Left renal pelvis (tissue), 4 donors: Measurements from ENCODE around the gene OLFML3. TPM values are rescaled to one million over a fixed set of nuclear protein-coding genes. Genes with fewer than 3 reads are reported as not detected.

Source experiments
- DNase-seq, 4 donors: peaks; one replicate each; pipeline ENCODE4 v3.0.0-alpha.2; 2013; ENCODE audit warnings: low read depth in 4 of 4, low spot score in 3 of 4
- polyA plus RNA-seq, 4 donors: library from polyadenylated mRNA; unstranded; fragments of 120-200 nt; gene quantifications; one replicate each; pipeline ENCODE4 v1.2.1, GENCODE V29; 2013; ENCODE audit not compliant: insufficient read length in 4 of 4

Gene OLFML3, protein sequence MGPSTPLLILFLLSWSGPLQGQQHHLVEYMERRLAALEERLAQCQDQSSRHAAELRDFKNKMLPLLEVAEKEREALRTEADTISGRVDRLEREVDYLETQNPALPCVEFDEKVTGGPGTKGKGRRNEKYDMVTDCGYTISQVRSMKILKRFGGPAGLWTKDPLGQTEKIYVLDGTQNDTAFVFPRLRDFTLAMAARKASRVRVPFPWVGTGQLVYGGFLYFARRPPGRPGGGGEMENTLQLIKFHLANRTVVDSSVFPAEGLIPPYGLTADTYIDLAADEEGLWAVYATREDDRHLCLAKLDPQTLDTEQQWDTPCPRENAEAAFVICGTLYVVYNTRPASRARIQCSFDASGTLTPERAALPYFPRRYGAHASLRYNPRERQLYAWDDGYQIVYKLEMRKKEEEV
- 100 to 1,000 TPM; 121 to 453 (median 169) TPM for polyA plus RNA-seq

DNA sequence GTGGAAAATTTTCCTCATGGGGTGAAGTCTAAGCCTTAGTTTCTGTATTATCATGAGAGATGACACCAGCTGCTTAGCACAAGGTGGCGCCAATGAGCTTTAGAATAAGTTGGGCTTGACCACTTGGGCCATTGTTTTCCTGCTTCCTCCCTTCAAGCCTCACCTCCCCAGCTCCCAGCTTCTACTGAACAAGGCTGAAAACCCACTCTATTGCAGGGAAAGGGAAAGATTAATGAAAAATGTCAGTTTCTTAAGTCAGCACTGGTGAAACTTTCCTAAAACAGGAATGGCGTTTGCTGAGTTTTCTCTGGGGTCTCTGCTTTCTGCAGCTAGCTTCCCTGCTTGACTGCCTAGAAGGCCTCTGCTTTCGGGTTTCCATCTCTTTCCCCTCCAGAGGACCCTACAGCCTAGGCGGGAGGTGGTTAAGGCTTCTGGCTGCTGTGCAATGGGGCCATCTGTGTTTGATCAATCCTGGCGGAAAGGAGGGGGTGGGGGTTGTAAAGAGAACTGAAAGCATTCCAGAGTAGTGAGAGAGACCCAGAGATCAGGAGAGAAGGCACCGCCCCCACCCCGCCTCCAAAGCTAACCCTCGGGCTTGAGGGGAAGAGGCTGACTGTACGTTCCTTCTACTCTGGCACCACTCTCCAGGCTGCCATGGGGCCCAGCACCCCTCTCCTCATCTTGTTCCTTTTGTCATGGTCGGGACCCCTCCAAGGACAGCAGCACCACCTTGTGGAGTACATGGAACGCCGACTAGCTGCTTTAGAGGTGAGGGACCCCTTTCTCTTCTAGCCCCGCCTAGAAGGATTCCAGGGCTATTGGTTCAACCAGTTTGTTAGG, at the start of gene OLFML3:
OLFML3 (plus strand) TSS at position 612 of the 840 bp plus-strand sequence; CDS start at position 655, 43 bp downstream.
- DNase-seq: peak; percentile 84 to 90 (median 88)

DNA sequence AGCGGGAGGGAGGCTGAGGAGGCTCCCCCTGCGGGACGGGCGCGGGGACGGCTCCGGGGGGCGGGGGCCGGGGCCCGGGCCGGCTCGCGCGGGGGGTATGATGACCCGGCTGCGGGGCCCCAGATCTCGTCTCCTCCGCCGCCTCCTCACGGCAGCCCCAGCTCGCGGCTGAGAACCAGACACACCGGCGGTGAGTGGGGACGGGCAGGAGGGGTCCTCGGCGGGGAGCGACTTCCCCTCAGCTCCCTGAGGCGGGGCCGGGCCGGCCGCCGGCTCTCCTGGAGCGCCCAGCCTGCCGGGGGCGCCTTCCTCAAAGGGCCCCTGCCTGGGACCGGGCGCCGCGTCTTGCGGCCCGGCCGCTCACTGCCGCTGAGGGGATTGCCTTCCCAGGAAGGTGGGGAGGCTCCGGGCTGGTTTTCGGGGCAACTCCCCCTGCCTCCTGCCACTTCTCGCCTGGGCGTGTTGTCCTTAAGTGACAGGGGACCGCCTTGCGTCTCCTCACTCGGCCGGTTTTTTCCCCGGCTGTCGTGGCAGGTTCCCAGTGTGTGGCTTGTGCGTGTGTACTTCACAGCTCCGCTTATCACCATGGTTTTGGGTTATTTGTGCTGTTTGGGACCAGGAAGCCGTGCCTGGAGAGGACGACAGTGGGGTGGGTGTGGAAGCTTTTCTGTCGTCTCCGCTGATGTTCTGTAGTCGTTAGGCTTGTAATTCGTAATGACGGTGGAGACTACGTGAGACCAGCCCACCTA, 49.4 kb upstream of the OLFML3 start:
- DNase-seq: no peak

DNA sequence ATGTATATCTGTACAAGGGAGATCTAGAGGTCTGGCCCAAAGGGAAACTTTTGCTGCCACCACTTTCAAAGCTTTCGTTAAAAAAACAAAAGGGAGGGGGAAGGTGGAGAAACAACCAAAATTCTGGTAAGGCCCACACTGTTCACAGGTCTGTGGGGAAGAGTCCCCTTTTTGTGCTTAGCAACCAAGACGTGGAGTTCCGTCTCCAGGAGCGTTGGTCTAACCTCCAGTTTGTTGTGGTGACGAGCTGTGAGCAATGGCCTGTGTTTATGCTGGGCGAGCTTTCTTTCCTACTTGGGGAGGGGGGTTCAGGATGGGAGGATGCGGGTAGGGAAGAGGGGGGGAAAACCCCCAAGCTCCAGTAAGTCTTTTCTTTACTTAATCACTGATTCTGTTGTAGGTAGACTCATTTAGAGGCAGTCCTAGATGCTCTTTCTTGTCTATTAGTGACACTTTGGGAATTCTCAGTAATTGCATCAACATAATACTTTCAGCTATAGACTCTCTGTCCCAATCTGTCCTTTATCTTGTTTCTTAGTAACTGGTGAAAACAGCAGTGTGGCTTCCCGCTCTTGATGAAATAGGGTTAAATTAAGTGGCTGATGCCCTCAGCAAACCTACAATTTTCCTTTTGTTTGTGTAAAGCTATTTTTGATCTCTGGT, 48.6 kb upstream of the OLFML3 start:
- DNase-seq: peak in 1 of 4 donors; percentile 54

DNA sequence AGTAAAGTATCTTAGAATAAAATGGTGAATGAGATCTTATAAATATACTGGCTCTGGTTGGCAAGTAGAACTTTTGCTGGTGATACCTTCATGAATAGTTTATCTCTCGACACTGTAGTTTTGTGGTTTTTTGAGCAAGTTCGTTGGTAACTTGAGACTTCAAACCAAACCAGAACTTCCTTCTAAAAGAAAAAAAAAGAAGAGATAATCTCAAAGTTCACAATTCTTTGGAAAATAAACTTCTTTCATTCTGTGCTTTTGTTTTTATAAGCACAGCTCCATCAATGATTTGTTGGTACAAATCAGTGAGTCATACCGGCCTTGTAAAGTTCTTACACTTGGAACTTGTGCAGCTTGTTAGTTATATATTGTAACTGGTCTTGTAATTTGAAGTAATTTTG, 47.8 kb upstream of the OLFML3 start:
- DNase-seq: no peak

DNA sequence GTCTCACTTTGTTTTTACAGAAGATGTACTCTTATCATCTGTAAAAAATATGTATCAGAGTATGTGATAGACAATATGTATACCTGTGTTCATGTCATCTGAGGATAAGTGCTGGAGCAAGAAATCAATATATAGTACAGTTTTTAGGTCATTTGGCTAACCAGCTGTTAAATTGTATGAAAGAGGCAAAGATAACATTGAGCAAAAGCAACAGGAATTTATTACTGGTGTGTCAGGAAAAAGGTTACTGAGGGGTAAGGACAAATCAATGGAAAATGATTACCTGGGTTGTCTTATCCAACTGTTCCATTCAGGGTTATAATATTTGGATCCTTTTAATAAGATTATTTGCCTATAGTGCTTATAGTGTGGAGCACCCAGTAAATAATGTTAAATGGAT, 45.3 kb upstream of the OLFML3 start:
- DNase-seq: no peak

DNA sequence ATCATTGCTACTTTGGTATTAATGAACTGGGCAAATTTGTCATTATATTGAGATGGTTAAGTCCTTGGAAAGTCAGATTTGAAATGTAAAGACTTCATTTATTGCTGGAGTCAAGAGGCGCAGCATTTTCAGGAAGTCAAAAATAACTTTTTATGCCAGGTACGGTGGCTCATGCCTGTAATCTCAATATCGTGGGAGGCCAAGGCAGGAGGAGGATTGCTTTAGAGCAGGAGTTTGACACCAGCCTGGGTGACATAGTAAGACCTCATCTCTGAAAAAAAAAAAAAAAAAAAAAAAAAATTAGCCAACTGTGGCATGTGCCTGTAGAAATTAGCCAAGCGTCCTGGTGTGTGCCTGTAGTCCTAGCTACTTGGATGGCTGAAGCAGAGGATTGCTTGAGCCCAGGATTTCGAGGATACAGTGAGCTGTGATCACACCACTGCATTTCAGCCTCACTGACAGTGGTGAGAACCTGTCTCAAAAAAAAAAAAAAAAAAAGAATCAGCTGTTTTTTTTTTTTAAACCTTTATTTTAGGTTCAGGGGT, 44.7 kb upstream of the OLFML3 start:
- DNase-seq: no peak

DNA sequence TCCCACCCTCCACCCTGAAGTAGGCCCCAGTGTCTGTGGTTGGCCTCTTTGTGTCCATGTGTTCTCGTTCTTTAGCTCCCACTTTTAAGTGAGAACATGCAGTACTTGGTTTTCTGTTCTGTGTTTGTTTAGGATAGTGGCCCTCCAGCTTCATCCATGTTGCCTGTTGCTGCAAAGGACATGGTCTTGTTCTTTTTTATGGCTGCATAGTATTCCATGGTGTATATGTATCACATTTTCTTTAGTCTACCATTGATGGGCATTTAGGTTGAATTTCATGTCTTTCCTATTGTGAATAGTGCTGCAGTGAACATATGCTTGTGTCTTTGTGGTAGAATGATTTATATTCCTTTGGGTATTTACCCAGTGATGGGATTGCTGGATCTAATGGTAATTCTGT, 44.1 kb upstream of the OLFML3 start:
- DNase-seq: no peak

DNA sequence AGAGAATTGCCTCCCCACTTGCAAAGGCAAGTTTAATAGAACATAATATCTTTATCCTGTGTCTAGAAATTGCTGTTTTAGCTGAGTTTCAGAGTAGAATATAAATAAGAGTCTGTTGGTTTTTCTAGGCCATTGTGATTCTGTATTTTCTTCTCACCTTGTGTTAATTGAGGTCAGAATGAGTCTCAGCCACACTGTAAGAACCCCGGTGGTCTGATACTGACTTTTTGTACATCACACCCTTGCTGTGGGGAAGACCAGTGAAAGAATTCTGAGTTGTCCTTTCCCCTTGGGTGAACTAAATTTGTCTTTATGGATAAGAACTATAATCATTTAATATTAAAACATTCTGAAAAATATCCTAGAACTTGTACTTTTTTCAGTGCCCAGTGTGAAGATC, 43.3 kb upstream of the OLFML3 start:
- DNase-seq: no peak

DNA sequence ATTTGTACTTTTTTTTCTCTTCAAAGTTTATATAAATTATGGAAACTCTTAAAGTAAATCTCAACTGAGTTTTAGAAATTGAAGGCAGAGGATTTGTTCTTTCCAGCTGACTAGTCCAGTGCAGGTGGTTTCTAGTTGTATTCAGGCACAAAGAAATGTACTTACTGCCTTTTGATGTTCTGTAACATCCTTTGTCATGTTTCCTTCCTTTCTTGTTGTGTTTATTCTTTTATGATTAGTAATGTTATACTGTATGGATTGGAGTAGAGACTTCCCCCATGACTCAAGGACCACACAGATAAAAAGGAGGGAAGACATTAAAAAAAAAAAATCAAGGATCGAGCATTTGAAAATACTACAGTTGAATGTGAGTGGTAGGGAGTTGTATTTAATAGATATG, 42.1 kb upstream of the OLFML3 start:
- no peak for DNase-seq

DNA sequence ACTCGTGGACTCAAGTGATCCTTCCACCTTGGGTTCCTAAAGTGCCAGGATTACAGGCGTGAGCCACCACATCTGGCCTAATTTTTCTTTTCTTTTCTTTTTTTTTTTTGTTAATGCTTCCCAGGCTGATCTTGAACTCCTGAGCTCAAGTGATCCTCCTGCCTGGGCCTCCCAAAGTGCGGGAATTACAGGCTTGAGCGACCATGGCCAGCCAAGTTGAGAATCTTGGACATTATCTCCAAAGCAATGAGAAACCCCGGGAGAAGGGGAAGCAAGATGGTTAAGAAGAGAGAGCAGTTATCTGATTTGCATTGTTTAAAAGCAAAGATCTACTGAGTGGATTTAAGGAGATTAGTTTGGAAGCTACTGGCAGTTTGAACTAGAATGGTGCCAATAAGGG, 41.1 kb upstream of the OLFML3 start:
- no peak for DNase-seq

DNA sequence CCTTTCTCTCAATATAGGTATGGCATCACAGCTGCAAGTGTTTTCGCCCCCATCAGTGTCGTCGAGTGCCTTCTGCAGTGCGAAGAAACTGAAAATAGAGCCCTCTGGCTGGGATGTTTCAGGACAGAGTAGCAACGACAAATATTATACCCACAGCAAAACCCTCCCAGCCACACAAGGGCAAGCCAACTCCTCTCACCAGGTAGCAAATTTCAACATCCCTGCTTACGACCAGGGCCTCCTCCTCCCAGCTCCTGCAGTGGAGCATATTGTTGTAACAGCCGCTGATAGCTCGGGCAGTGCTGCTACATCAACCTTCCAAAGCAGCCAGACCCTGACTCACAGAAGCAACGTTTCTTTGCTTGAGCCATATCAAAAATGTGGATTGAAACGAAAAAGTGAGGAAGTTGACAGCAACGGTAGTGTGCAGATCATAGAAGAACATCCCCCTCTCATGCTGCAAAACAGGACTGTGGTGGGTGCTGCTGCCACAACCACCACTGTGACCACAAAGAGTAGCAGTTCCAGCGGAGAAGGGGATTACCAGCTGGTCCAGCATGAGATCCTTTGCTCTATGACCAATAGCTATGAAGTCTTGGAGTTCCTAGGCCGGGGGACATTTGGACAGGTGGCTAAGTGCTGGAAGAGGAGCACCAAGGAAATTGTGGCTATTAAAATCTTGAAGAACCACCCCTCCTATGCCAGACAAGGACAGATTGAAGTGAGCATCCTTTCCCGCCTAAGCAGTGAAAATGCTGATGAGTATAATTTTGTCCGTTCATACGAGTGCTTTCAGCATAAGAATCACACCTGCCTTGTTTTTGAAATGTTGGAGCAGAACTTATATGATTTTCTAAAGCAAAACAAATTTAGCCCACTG, 38.7 kb upstream of the OLFML3 start:
- no peak for DNase-seq

DNA sequence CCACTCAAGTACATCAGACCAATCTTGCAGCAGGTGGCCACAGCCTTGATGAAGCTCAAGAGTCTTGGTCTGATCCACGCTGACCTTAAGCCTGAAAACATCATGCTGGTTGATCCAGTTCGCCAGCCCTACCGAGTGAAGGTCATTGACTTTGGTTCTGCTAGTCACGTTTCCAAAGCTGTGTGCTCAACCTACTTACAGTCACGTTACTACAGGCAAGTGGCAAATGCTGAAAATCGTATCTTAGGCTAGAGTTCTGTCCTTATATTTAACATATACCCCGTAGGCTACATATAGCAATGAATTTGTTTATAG, 38.1 kb upstream of the OLFML3 start:
- no peak for DNase-seq

DNA sequence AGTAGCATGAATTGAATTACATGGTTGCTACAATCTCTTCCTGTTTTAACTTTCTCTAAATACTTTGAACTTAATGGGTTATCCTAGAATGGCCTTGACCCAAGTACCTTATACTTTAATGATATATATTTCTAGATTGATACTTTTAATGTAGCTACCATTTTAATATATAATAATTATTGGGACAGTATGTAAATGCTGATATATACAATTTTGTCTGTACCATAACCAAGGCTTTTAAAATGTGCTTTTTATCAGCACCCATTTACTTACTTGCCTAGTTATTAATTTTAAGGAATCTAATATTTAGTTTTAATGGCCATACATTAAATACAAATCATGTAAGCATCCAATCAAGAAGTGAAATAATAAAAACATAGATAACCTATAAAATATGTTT, 36.7 kb upstream of the OLFML3 start:
- DNase-seq: no peak

DNA sequence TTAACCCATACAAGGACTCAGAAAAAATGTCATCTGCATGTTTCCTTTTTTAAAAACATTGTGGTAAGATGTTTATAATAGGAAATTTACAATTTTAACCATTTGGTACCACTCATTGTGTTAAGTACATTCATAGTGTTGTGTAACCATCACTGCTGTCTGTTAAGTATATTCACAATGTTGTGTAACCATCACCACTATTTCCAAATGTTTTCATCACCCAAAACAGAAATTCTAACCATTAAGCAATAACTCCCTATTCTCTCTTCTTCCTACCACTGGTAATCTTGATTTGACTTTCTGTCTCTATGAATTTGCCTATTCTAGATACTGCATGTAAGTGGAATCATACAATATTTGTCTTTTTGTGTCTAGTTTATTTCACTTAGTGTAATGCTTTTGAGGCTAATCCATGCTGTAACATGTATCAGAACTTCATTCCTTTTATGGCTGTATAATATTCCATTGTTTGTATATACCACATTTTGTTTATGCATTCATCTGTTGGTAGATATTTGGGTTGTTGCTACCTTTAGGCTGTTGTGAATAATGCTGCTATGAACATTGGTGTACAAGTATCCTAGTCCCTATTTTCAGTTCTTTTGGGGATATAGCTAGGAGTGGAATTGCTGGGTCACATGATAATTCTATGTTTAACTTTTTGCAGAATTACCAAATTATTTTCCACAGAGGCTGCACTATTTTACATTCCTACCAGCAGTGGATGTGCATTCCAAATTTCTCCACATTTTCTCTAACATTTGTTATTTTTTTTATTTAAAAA, 36.1 kb upstream of the OLFML3 start:
- DNase-seq: no peak

DNA sequence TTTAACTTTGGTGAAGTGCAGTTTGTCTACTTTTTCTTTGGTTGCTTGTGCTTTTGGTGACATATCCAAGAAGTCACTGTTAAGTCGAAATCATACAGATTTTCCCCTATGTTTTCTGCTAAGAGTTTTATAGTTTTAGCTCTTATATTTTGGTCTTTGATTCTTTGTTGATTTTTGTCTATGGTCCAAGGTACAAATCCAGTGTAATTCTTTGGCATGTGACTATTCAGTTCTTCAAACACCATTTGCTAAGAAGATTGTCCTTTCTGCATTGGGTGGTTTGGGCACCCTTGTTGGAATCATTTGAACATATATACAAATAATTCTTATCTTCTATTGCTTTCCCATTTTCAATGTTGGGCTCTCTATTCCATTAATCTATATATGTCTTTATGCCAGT, 33.9 kb upstream of the OLFML3 start:
- no peak for DNase-seq

DNA sequence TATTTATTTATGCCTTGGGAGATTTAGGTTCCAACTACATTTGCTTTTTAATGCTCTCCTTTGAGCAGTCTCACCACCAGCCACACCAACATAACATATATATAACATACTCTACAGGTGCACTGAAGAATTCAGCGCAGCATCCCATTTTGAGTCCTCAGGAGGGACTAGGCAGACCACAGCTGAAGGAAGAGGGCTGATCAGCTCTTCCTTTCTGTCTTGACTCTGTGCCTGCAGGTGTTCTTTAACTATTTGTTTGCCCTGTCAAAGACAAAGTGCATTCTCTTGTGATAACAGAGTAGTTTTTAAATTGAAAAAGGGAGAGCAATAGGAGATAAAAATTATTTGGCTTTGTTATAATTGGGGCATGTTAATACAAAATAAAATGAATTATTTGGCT, 33.2 kb upstream of the OLFML3 start:
- DNase-seq: no peak

DNA sequence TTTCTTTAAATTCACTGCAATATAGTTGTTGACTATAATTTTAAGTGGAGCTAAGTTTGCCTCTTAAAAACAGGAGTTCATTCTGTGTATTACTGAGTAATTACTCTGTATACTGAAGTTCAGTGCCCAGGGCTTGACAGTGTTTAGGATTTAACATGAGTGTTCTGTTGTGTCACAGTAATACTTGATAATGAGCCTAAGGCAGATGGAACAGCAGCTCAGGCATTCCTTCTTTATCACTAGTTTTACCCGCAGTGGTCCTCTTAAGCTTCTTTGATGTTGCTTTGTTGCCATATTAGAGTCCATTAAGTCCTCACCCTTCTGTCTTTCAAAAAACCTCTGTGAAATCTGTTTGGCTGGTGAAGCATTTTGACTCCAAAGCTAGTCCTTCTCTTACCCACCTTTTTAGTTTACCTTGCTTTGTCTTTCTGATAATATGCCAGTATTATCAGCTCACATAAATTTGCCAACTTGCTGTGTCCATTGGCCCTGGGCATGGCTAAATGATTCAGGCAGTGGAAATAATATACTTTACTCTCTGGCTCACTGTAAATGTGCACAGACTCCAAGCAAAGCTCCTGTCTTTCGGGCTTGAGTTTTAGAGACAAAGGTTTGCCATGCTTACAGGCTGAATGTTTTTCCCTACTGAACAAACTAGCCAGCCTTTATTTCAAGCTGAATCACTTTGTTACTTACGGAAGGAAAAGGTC, 32.4 kb upstream of the OLFML3 start:
- DNase-seq: no peak
